Epithelial cell of proximal tubule (primary cell): ENCODE measurements around the gene ATP5ME. TPM values are rescaled to one million over a fixed set of nuclear protein-coding genes. Genes with fewer than 3 reads are reported as not detected.

Source experiments
- DNase-seq: peaks from one replicate; pipeline ENCODE4 v3.0.0-alpha.2; 2011; ENCODE audit warnings: low read depth
- H3K4me3 ChIP-seq: 2 replicates; pipeline ENCODE4 v1.5.1; 2011; ENCODE audit warnings: low read depth, mild to moderate bottlenecking, low read length
- CTCF ChIP-seq: conservative IDR thresholded peaks from 2 replicates; pipeline ENCODE4 v1.5.1; 2012; ENCODE audit warnings: low read depth, mild to moderate bottlenecking, low read length
- total RNA-seq: library from RNA; depleted of rRNA; stranded (reverse); fragments of >200 nt; gene quantifications from 2 replicates; pipeline ENCODE4 v1.2.3, GENCODE V29; 2015

Gene ATP5ME
- total RNA-seq, 1 donor from 2014 or later: 192 TPM

- DNase-seq: no peak
- H3K4me3 ChIP-seq: no peak overlapping the region
- TF ChIP-seq CTCF: no peak
These were observed 12.8 kb downstream of the ATP5ME start for GRCh38 chr4:661231-661630.

GRCh38 chr4:660401-660800 is 13.7 kb downstream of the ATP5ME start:
- H3K4me3 ChIP-seq: no peak overlapping the region
- TF ChIP-seq CTCF: no peak
- no peak for DNase-seq

GRCh38 chr4:659851-660250 is 14.2 kb downstream of the ATP5ME start:
- DNase-seq: no peak
- no peak for TF ChIP-seq CTCF
- H3K4me3 ChIP-seq: no peak overlapping the region

- DNase-seq: no peak
- H3K4me3 ChIP-seq: no peak overlapping the region
These were observed 15.1 kb downstream of the ATP5ME start for GRCh38 chr4:658681-659667.

GRCh38 chr4:657834-658667 is 16.0 kb downstream of the ATP5ME start:
- no peak for TF ChIP-seq CTCF
- H3K4me3 ChIP-seq: no peak overlapping the region

More at GRCh38 chr4:658681-659667, 15.1 kb downstream of the ATP5ME start:
- TF ChIP-seq CTCF: no peak

GRCh38 chr4:657338-657833 is 16.7 kb downstream of the ATP5ME start:
- DNase-seq: no peak
- H3K4me3 ChIP-seq: no peak overlapping the region
- no peak for TF ChIP-seq CTCF

More at GRCh38 chr4:657834-658667, 16.0 kb downstream of the ATP5ME start:
- no peak for DNase-seq
